Measurements from ENCODE around the gene GUCA2A.

GRCh38 chr1:42155362-42155761 lies 9.2 kb downstream of the GUCA2A start:
- TF ChIP-seq TRIM28 (IDR thresholded peaks at IDR 0.05) (no peak), CTCF (IDR thresholded peaks at IDR 0.05 in 2 of 3, conservative IDR thresholded peaks at IDR 0.05 in 1 of 3; ENCODE audit: insufficient read depth in 2 of 3, low read depth in 1 of 3, low read length in 3 of 3) (no peak), UBTF (IDR thresholded peaks at IDR 0.05; ENCODE audit: borderline replicate concordance in 1 of 2, low read depth in 2 of 2, low read length in 2 of 2) (no peak)

All from K562 (cell line).